GM21515 (cell line): ENCODE measurements around the gene PPFIA2.

Experiments
- ATAC-seq: cut with Tn5 transposase; IDR thresholded peaks from one replicate; pipeline ENCODE4 v1.9.1; 2021; ENCODE audit not compliant: unreplicated experiment

The PPFIA2 gene

GRCh38 chr12:81759190-81760051 is at the start of gene PPFIA2:
TSS of gene PPFIA2 (minus strand) at chr12:81759350.
- ATAC-seq, result no peak

DNA sequence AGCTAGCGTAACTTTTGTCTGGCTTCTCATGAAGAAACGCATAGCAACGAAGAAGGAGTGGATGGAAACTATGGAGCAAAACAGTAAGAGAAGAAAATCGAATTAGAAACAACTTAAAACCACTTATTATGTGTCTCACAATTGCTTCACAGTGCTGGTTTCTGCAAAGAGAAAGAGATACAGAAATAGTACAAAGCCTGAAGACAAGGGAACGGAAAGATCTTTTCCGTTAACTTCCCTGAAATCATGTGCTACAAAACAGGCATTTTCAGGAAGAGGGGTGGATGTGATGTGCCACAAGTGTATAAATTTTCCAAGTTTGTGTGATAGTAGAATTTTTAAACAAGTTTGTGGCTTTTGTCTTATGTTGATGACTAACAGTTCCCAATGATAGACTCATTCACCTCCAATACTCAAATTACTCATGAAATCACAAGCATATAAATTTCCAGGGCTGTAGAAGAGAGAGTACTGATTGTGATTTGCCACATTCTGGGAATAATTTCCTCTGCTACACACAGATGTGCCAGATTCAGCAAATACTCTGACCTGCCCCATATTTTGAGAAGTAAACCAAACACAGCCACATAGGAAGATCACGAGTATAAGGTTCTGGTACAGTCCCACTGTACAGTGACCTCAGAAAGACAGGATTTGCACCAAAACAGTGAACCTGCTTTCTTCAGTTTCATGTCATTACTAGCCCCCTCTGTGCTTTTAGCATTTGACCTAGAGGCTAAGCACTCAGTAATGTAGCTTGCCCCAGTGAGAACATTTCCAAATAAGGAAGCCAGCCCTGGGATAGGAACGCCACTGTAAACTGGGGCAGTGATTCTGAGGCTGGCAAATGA is 41.4 kb upstream of the PPFIA2 start:
- no peak for ATAC-seq

DNA sequence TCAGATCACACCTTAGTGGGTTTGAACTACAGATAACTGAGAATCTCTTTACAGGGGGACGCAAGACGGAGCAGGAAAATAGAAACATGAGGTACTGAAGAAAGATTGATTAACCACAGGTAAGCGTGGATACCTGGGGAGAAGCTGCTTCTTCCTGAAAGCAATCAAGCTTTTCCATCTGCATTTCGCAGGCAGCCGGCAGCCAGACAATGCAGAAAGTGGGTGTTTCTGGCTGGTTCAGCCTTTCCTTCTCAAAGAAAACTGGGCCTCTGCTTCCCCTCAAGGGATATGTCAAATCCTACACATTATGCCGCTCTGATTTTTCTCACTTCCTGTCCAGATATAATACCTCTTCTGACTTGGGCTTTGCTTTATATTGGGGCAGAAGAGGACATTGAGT is 39.1 kb upstream of the PPFIA2 start:
- no peak for ATAC-seq

DNA sequence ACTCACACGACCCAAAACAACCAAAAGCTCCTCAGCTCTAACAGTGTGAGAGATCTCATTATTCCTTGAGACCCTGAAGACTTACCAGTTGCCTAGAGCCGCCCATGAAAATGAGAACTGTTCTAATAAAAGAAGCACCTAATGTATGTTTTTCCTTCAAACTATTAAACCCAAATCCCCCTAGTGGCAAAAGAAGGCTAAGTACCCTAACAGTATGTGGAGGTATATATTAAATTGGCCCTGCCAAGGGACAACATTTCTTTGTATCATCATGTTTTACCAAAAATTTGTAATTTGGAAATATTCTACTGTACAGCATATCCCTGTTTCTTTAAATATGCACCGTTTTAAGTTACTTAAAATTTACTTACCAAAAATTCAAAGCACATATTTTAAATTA is 38.0 kb upstream of the PPFIA2 start:
- ATAC-seq, result no peak

- ATAC-seq, result no peak
Observed at GRCh38 chr12:81792666-81793065, 33.5 kb upstream of the PPFIA2 start.

GRCh38 chr12:81779216-81779615 is 20.1 kb upstream of the PPFIA2 start:
- ATAC-seq, result no peak

DNA sequence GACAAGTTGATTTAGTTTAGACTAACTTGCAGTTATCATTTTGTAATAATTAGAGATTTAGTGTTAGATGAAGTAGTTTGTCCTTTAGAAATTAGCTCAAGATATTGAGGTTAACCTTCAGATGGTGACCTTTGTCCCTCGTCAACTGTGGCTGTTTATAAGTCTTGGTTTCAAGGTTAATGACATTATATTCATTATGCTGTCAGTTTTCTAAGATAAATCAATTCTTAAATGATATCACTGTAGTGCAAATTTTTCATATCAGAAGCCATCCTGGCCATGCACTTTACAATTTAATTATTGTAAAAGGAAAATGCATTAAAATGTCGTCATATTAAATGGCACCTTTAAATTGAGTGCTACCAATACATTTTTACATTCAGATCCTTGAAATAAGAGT is 19.6 kb upstream of the PPFIA2 start:
- ATAC-seq, result no peak

DNA sequence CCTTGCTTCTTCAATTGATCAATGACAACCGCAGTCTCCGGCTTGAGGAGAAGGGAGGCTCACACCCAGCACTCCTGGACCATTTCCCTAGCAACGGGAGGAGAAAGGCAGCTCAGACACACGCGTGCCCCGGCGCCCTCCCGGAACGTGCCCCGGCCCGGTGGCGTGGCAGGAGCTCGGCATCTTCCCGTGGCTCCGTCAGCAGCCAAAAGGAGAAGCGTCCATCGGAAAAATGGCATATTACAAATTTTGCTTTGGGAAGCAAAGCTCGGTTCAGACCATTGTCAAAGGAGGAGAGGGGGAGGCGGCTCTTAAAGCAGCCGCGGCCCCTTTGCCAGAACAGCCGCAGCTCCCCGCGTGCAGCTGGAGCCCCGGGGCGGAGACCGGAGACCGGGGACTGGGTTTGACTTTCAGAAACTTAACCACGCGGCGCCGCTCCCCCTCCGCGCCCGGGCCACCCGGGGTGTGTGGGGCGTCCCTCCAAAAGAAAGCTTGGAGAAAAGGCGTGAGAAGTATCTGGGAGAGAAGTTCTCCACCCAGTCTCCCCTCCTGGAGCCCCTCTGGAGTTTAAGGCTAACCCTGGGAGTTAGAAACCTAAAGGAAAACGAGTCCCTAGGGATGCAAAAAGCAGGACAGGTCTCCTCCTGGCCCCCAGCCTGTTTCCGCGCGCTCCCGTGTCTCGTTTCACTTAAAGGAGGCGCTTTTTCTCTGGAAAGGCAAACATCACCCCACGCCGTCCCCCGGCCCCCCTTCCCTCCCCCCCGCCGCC is 545 bp downstream of the PPFIA2 start:
- no peak for ATAC-seq

DNA sequence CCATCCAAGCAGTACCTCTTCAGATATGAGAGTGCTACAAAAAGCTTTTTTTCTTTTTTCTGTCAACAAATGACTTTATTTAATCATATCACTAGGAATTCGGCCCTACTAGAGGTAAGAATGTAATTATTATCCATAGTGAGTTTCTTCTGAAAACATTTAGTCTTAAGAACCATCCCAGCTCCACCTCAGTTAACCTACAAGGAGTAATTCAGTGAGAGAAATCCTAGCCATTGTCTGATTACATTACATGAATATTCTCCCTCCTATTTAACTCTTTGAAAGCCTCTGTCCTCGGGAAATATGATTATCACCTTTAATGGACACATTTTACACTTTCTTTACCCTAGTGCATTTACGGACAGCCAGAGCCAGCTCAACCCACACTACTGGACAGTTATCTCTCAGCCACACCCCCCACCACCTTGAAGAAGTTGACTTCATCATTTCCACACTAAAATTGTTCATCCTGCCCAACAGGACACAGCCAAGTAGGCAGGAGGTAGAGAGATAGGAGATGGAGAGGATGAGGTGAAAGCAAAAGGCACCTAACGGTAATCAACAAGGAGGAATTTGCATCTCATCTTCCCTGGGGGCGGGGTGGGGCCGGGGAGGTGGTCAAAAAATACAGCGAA is 1.3 kb downstream of the PPFIA2 start:
- ATAC-seq, result no peak

- no peak for ATAC-seq
Observed at GRCh38 chr12:81729781-81730180, 29.4 kb downstream of the PPFIA2 start.

GRCh38 chr12:81727391-81727790 is 31.8 kb downstream of the PPFIA2 start:
- no peak for ATAC-seq

DNA sequence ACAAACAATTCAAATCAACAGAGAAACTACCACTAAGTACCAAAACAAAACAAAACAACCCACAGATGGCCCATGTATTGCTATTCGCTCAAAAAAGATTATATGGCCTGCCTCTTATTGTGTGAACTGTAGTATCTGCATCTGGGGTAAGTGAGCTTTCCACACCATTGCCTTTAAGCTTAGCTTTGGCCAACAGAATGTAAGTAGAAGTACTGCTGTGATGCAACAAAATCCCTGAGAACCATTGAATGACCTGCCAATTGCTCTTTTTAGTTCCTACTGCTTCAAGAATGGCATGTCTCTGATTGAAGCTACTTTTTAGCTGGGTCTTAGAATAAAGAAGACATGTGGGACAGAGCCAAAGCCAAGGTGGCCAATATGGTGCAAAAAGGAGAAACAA is 32.5 kb downstream of the PPFIA2 start:
- no peak for ATAC-seq

- no peak for ATAC-seq
Observed at GRCh38 chr12:81723361-81723760, 35.8 kb downstream of the PPFIA2 start.

- no peak for ATAC-seq
Observed at GRCh38 chr12:81722004-81722403, 37.1 kb downstream of the PPFIA2 start.

GRCh38 chr12:81718616-81719015 is 40.5 kb downstream of the PPFIA2 start:
- no peak for ATAC-seq

- no peak for ATAC-seq
Observed at GRCh38 chr12:81712536-81712935, 46.6 kb downstream of the PPFIA2 start.

- ATAC-seq, result no peak
Observed at GRCh38 chr12:81705586-81705985, 53.6 kb downstream of the PPFIA2 start.

- no peak for ATAC-seq
Observed at GRCh38 chr12:81699551-81699950, 59.6 kb downstream of the PPFIA2 start.

DNA sequence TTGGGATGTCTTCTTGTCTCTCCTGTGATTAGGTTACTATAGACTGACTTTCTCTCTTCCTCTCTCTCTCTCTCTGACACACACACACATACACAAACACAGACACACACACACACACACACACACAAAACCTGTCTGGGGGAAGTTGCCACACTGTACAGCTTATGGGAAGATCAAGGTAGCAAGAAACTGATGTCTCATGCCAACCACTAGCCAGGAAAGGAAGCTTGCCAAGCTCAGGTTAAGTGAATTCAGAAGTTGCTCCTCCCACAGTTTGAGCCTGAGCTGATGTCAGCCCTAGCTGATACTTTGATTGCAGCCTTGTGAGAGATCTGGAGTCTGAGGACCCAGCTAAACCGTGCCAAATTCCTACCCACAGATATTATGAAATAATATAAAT is 67.1 kb downstream of the PPFIA2 start:
- ATAC-seq, result no peak

GRCh38 chr12:81683881-81684280 is 75.3 kb downstream of the PPFIA2 start:
- no peak for ATAC-seq

DNA sequence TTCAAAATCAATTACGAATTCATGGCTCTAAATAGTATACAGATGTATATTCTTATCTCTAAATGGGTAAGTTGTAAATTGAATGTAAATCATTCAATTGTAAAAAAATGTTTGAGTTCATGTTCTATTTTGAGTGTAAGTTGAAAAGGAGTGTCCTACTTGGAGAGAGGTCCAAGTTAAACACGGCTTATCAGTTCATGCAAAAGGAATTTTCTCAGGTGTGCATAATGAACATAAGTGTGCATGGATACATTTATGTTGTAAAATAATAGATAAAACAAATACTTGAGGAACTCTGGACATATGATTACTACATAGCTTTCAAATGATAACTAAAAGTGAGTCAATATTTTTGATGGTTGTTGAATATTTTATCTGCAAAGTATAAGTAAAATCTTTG is 79.5 kb downstream of the PPFIA2 start:
- no peak for ATAC-seq
